Keratinocyte (primary cell): ENCODE data around the gene KLF6. TPM values are rescaled to one million over a fixed set of nuclear protein-coding genes. Genes with fewer than 3 reads are reported as not detected.

Experiments used
- DNase-seq: peaks from one replicate; pipeline ENCODE4 v3.0.0-alpha.2; 2011; ENCODE audit warnings: low read depth, missing footprints, low spot score
- FAIRE-seq: peaks from 2 replicates; lab custom pipeline; 2011; peaks lifted over from hg19 to GRCh38; lab: Jason Lieb, UNC
- H2AFZ ChIP-seq: 2 replicates; pipeline ENCODE4 v1.6.0; 2012; ENCODE audit warnings: low read length, control low read depth, inconsistent platforms; ENCODE audit not compliant: control insufficient read depth
- H3K27ac ChIP-seq: 2 replicates; pipeline ENCODE4 v1.5.1; 2011; ENCODE audit warnings: low read length; ENCODE audit not compliant: control insufficient read depth, insufficient read depth
- H3K27me3 ChIP-seq: 3 replicates; pipeline ENCODE4 v1.6.0; 2011; ENCODE audit warnings: low read length; ENCODE audit not compliant: control insufficient read depth, insufficient read depth; ENCODE audit errors: extremely low read depth
- H3K36me3 ChIP-seq, 2 experiments: 2 replicates in 1 of 2; 3 replicates in 1 of 2; pipeline ENCODE4 v1.5.1; 2011; ENCODE audit warnings: low read length in 2 of 2, mild to moderate bottlenecking in 1 of 2; ENCODE audit not compliant: control insufficient read depth in 2 of 2, insufficient read depth in 2 of 2; ENCODE audit errors: extremely low read depth in 1 of 2
- H3K4me1 ChIP-seq: 3 replicates; pipeline ENCODE4 v1.5.1; 2011; ENCODE audit warnings: low read length; ENCODE audit not compliant: control insufficient read depth, insufficient read depth; ENCODE audit errors: extremely low read depth
- H3K4me2 ChIP-seq: 3 replicates; pipeline ENCODE4 v1.6.0; 2011; ENCODE audit warnings: low read depth, low read length; ENCODE audit not compliant: control insufficient read depth, insufficient read depth; ENCODE audit errors: extremely low read depth
- H3K4me3 ChIP-seq, 3 experiments: fragments of 200-600 bp in 1 of 3; sonication (generic) in 1 of 3; 2 replicates in 2 of 3; 3 replicates in 1 of 3; pipeline ENCODE4 v1.5.1; 2011 to 2016; ENCODE audit warnings: low read length in 3 of 3, mild to moderate bottlenecking in 3 of 3, control low read depth in 2 of 3, inconsistent platforms in 1 of 3, low read depth in 1 of 3, mixed read lengths in 1 of 3, mixed run types in 1 of 3, moderate library complexity in 1 of 3; ENCODE audit not compliant: control insufficient read depth in 2 of 3, insufficient read depth in 2 of 3; ENCODE audit errors: extremely low read depth in 1 of 3
- H3K79me2 ChIP-seq: 2 replicates; pipeline ENCODE4 v1.6.0; 2012; ENCODE audit warnings: low read length; ENCODE audit not compliant: control insufficient read depth, insufficient read depth
- H3K9ac ChIP-seq: 3 replicates; pipeline ENCODE4 v1.6.0; 2011; ENCODE audit warnings: low read length; ENCODE audit not compliant: control insufficient read depth, insufficient read depth; ENCODE audit errors: extremely low read depth
- H3K9me1 ChIP-seq: 3 replicates; pipeline ENCODE4 v1.6.0; 2011; ENCODE audit warnings: low read length; ENCODE audit not compliant: control insufficient read depth, insufficient read depth; ENCODE audit errors: extremely low read depth
- H3K9me3 ChIP-seq: 2 replicates; pipeline ENCODE4 v1.5.1; 2012; ENCODE audit warnings: low read depth, low read length; ENCODE audit not compliant: control insufficient read depth
- H4K20me1 ChIP-seq: 3 replicates; pipeline ENCODE4 v1.6.0; 2011; ENCODE audit warnings: low read length; ENCODE audit not compliant: control insufficient read depth, insufficient read depth; ENCODE audit errors: extremely low read depth
- CTCF ChIP-seq, 3 experiments: IDR thresholded peaks in 1 of 3; conservative IDR thresholded peaks in 1 of 3; optimal IDR thresholded peaks in 1 of 3; 2 replicates in 2 of 3; 3 replicates in 1 of 3; pipeline versions ENCODE3 to v1.5.1; 2011; ENCODE audit warnings: low read length in 3 of 3, mild to moderate bottlenecking in 3 of 3, moderate library complexity in 2 of 3, control low read depth in 1 of 3, inconsistent platforms in 1 of 3; ENCODE audit not compliant: insufficient read depth in 2 of 3; ENCODE audit errors: extremely low read depth in 1 of 3
- EZH2 ChIP-seq: IDR thresholded peaks from one replicate; pipeline ENCODE4 v1.6.1; 2012; ENCODE audit warnings: inconsistent platforms, mild to moderate bottlenecking, low read length, moderate library complexity
- dilution Hi-C: fragments of 300-500 bp; cut with MboI; formaldehyde crosslinking; loops from one replicate; pipeline ENCODE4 v1.7.0; 2020; ENCODE audit warnings: low sequenced_read_pairs; ENCODE audit not compliant: extremely low pct_ligation_motif_present
- polyA plus RNA-seq, 5 experiments: library from polyadenylated mRNA; depleted of rRNA in 3 of 5; stranded (reverse) in 3 of 5; stranded (forward) in 1 of 5; unstranded in 1 of 5; fragments of >200 nt; gene quantifications; 1 replicate in 1 of 5; 2 replicates in 3 of 5; 3 replicates in 1 of 5; pipeline versions ENCODE4 v1.2.1 to v1.2.3, GENCODE V29; 2011 to 2012; ENCODE audit warnings: missing spikeins in 2 of 5, low read depth in 1 of 5, low replicate concordance in 1 of 5

Gene KLF6
- polyA plus RNA-seq, 1 donor (not counting 4 experiments of a cell fraction or from before 2014, with no cell fraction given) = 250 TPM

GRCh38 chr10:3746634-3747033 lies 38.4 kb downstream of the KLF6 start:
- Histone ChIP-seq H3K27ac (no peak overlapping the region), H3K4me3 (no peak overlapping the region), H2AFZ (no peak overlapping the region), H3K4me2 (no peak overlapping the region), H3K9me3 (no peaks in the 10 kb centered on the region), H3K36me3 (no peaks in the 10 kb centered on the region), H3K9ac (no peak overlapping the region), H3K27me3 (no peaks in the 10 kb centered on the region), H3K79me2 (no peaks in the 10 kb centered on the region), H3K4me1 (peaks cover 15% of the 10 kb centered on the region), H3K9me1 (no peaks in the 10 kb centered on the region), H4K20me1 (no peaks in the 10 kb centered on the region)
- TF ChIP-seq CTCF (optimal IDR thresholded peaks at IDR 0.05 in 1 of 3, IDR thresholded peaks at IDR 0.05 in 1 of 3, conservative IDR thresholded peaks at IDR 0.05 in 1 of 3; ENCODE audit: extremely low read depth in 1 of 3, insufficient read depth in 2 of 3, low read length in 3 of 3) (no peak), EZH2 (no peak)
- DNase-seq = no peak
- dilution Hi-C loops = no loop called here
- no peak for FAIRE-seq

GRCh38 chr10:3745521-3745920 lies 39.5 kb downstream of the KLF6 start:
- Histone ChIP-seq H3K9ac (no peak overlapping the region), H3K9me1 (no peaks in the 10 kb centered on the region), H3K36me3 (no peaks in the 10 kb centered on the region), H3K9me3 (no peaks in the 10 kb centered on the region), H3K27me3 (no peaks in the 10 kb centered on the region), H3K4me1 (peaks cover 26% of the 10 kb centered on the region), H3K4me2 (no peak overlapping the region), H3K27ac (no peak overlapping the region), H3K4me3 (no peak overlapping the region), H3K79me2 (no peaks in the 10 kb centered on the region), H4K20me1 (no peaks in the 10 kb centered on the region), H2AFZ (no peak overlapping the region)
- TF ChIP-seq CTCF (optimal IDR thresholded peaks at IDR 0.05 in 1 of 3, IDR thresholded peaks at IDR 0.05 in 1 of 3, conservative IDR thresholded peaks at IDR 0.05 in 1 of 3; ENCODE audit: extremely low read depth in 1 of 3, insufficient read depth in 2 of 3, low read length in 3 of 3) = no peak
- TF ChIP-seq EZH2 = no peak
- dilution Hi-C loops = no loop called here
- no peak for FAIRE-seq
- no peak for DNase-seq
